Measurements from ENCODE around the gene PRR36.
A peak's percentile ranks its signal among the peaks of the same experiment; 100 is the strongest.

The PRR36 gene

GRCh38 chr19:7872306-7873204, 1.6 kb downstream of the PRR36 start:
- no peak for DNase-seq (ENCODE audit: low read depth in 2 of 2)

GRCh38 chr19:7871437-7872305, 2.5 kb downstream of the PRR36 start:
- peak; percentile 44 to 83 for DNase-seq (ENCODE audit: low read depth in 2 of 2)

GRCh38 chr19:7870571-7871436, 3.4 kb downstream of the PRR36 start:
- peak in 1 of 2 experiments; percentile 56 for DNase-seq (ENCODE audit: low read depth in 2 of 2)

GRCh38 chr19:7869910-7870511, 4.2 kb downstream of the PRR36 start:
- peak in 1 of 2 experiments; percentile 50 for DNase-seq (ENCODE audit: low read depth in 2 of 2)

- DNase-seq (ENCODE audit: low read depth in 2 of 2): peak; percentile 58 to 59
Observed at GRCh38 chr19:7869453-7869909, 4.7 kb downstream of the PRR36 start.

GRCh38 chr19:7868671-7869452, 5.3 kb downstream of the PRR36 start:
- DNase-seq (ENCODE audit: low read depth in 2 of 2): peak; percentile 52 to 71

GRCh38 chr19:7868326-7868670, 5.9 kb downstream of the PRR36 start:
- no peak for DNase-seq (ENCODE audit: low read depth in 2 of 2)

- DNase-seq (ENCODE audit: low read depth in 2 of 2): no peak
Observed at GRCh38 chr19:7867092-7867844, 6.9 kb downstream of the PRR36 start.

- DNase-seq (ENCODE audit: low read depth in 2 of 2): no peak
Observed at GRCh38 chr19:7866399-7867091, 7.6 kb downstream of the PRR36 start.

GRCh38 chr19:7865262-7865911, 8.8 kb downstream of the PRR36 start:
- no peak for DNase-seq (ENCODE audit: low read depth in 2 of 2)

- DNase-seq (ENCODE audit: low read depth in 2 of 2): no peak
Observed at GRCh38 chr19:7864690-7865074, 9.5 kb downstream of the PRR36 start.

GRCh38 chr19:7863971-7864689, 10.1 kb downstream of the PRR36 start:
- DNase-seq (ENCODE audit: low read depth in 2 of 2): no peak

- no peak for DNase-seq (ENCODE audit: low read depth in 2 of 2)
Observed at GRCh38 chr19:7863157-7863970, 10.8 kb downstream of the PRR36 start.

- peak; percentile 43 to 70 for DNase-seq (ENCODE audit: low read depth in 2 of 2)
Observed at GRCh38 chr19:7862413-7862951, 11.7 kb downstream of the PRR36 start.

- no peak for DNase-seq (ENCODE audit: low read depth in 2 of 2)
Observed at GRCh38 chr19:7861619-7862412, 12.4 kb downstream of the PRR36 start.
